Thymus (tissue), 14 donors: Measurements from ENCODE around the gene POLR1D. TPM values are rescaled to one million over a fixed set of nuclear protein-coding genes. Genes with fewer than 3 reads are reported as not detected.

Source experiments
- DNase-seq, 9 donors: peaks; one replicate each; pipeline ENCODE4 v3.0.0-alpha.2; 2013; ENCODE audit warnings: low spot score in 9 of 9, low read depth in 6 of 9, missing footprints in 1 of 9
- H3K27ac ChIP-seq, 2 donors: one replicate each; pipeline ENCODE4 v1.5.1; 2013; ENCODE audit warnings: control low read depth in 1 of 2, low read depth in 1 of 2, low read length in 1 of 2, mild to moderate bottlenecking in 1 of 2, moderate library complexity in 1 of 2
- H3K27me3 ChIP-seq, 2 donors: one replicate each; pipeline ENCODE4 v1.5.1; 2013; ENCODE audit warnings: low read length in 1 of 2; ENCODE audit not compliant: control insufficient read depth in 2 of 2, insufficient read depth in 1 of 2
- H3K36me3 ChIP-seq, 2 donors: one replicate each; pipeline ENCODE4 v1.5.1; 2013; ENCODE audit warnings: low read length in 1 of 2, mild to moderate bottlenecking in 1 of 2, moderate library complexity in 1 of 2; ENCODE audit not compliant: control insufficient read depth in 2 of 2, insufficient read depth in 2 of 2
- H3K4me1 ChIP-seq, 2 donors: one replicate each; pipeline ENCODE4 v1.5.1; 2013; ENCODE audit warnings: low read length in 2 of 2; ENCODE audit not compliant: control insufficient read depth in 2 of 2, insufficient read depth in 2 of 2
- H3K4me3 ChIP-seq, 2 donors: one replicate each; pipeline ENCODE4 v1.5.1; 2013; ENCODE audit warnings: low read length in 2 of 2, control low read depth in 1 of 2, mild to moderate bottlenecking in 1 of 2
- H3K9me3 ChIP-seq, 2 donors: one replicate each; pipeline ENCODE4 v1.5.1; 2013; ENCODE audit warnings: low read length in 1 of 2, mild to moderate bottlenecking in 1 of 2; ENCODE audit not compliant: control insufficient read depth in 2 of 2, insufficient read depth in 1 of 2
- WGBS: extraction: QIAGEN DNeasy Blood & Tissue Kit; methylation state at CpG from one replicate; pipeline ENCODE4 v1.1.7; 2013; 5-methylcytosine and 5-hydroxymethylcytosine counted together
- long read RNA-seq, 10 donors: transcript quantifications; one replicate each; lab custom pipeline, GENCODE V29; 2026
- polyA plus RNA-seq: library from polyadenylated mRNA; stranded (reverse); fragments of 200-250 nt; gene quantifications from one replicate; pipeline ENCODE4 v1.2.3, GENCODE V29; 2013
- total RNA-seq: library from RNA; stranded (reverse); fragments of 120-200 nt; gene quantifications from one replicate; pipeline ENCODE4 v1.2.4, GENCODE V29; 2013
- donor health status: healthy.

POLR1D gene
- total RNA-seq (122 TPM), polyA plus RNA-seq (221 TPM)
- long read RNA-seq, donor 1, transcript POLR1D-203 (3 exons, 2,036 nt): major isoform, 7 of 11 reads
- long read RNA-seq, donor 1, partial matches to known transcripts: 0 of 11 reads
- long read RNA-seq, donor 1, other reads (novel, unspliced or antisense): 0 of 11 reads
- long read RNA-seq, donor 2: 0 reads
- long read RNA-seq, donor 3, transcript POLR1D-203 (3 exons, 2,036 nt): minor isoform, 51 of 127 reads
- long read RNA-seq, donor 3, transcript POLR1D-211 (1 exons, 1,634 nt): minor isoform, 9 of 127 reads
- long read RNA-seq, donor 3, transcript POLR1D-201 (2 exons, 1,166 nt): major isoform, 55 of 127 reads
- long read RNA-seq, donor 3, partial matches to known transcripts: 0 of 127 reads
- long read RNA-seq, donor 3, other reads (novel, unspliced or antisense): 5 of 127 reads
- long read RNA-seq, donor 4, transcript POLR1D-203 (3 exons, 2,036 nt): major isoform, 18 of 40 reads
- long read RNA-seq, donor 4, transcript POLR1D-201 (2 exons, 1,166 nt): minor isoform, 15 of 40 reads
- long read RNA-seq, donor 4, partial matches to known transcripts: 0 of 40 reads
- long read RNA-seq, donor 4, other reads (novel, unspliced or antisense): 0 of 40 reads
- long read RNA-seq, donor 5, transcript POLR1D-203 (3 exons, 2,036 nt): major isoform, 61 of 149 reads
- long read RNA-seq, donor 5, transcript POLR1D-211 (1 exons, 1,634 nt): minor isoform, 13 of 149 reads
- long read RNA-seq, donor 5, transcript POLR1D-201 (2 exons, 1,166 nt): minor isoform, 48 of 149 reads
- long read RNA-seq, donor 5, partial matches to known transcripts: 13 of 149 reads
- long read RNA-seq, donor 5, other reads (novel, unspliced or antisense): 6 of 149 reads
- long read RNA-seq, donor 6, transcript POLR1D-201 (2 exons, 1,166 nt): minor isoform, 12 of 34 reads
- long read RNA-seq, donor 6, transcript POLR1D-203 (3 exons, 2,036 nt): major isoform, 15 of 34 reads
- long read RNA-seq, donor 6, partial matches to known transcripts: 0 of 34 reads
- long read RNA-seq, donor 6, other reads (novel, unspliced or antisense): 0 of 34 reads
- long read RNA-seq, donor 7, transcript POLR1D-203 (3 exons, 2,036 nt): minor isoform, 29 of 106 reads
- long read RNA-seq, donor 7, transcript POLR1D-211 (1 exons, 1,634 nt): minor isoform, 5 of 106 reads
- long read RNA-seq, donor 7, transcript POLR1D-201 (2 exons, 1,166 nt): major isoform, 38 of 106 reads
- long read RNA-seq, donor 7, partial matches to known transcripts: 22 of 106 reads
- long read RNA-seq, donor 7, other reads (novel, unspliced or antisense): 6 of 106 reads
- long read RNA-seq, donor 8, transcript POLR1D-203 (3 exons, 2,036 nt): major isoform, 15 of 31 reads
- long read RNA-seq, donor 8, transcript POLR1D-201 (2 exons, 1,166 nt): minor isoform, 10 of 31 reads
- long read RNA-seq, donor 8, partial matches to known transcripts: 0 of 31 reads
- long read RNA-seq, donor 8, other reads (novel, unspliced or antisense): 0 of 31 reads
- long read RNA-seq, donor 9, transcript POLR1D-203 (3 exons, 2,036 nt): major isoform, 34 of 51 reads
- long read RNA-seq, donor 9, transcript POLR1D-201 (2 exons, 1,166 nt): minor isoform, 13 of 51 reads
- long read RNA-seq, donor 9, partial matches to known transcripts: 0 of 51 reads
- long read RNA-seq, donor 9, other reads (novel, unspliced or antisense): 0 of 51 reads
- long read RNA-seq, donor 10, transcript POLR1D-201 (2 exons, 1,166 nt): minor isoform, 11 of 45 reads
- long read RNA-seq, donor 10, transcript POLR1D-211 (1 exons, 1,634 nt): minor isoform, 5 of 45 reads
- long read RNA-seq, donor 10, transcript POLR1D-203 (3 exons, 2,036 nt): major isoform, 25 of 45 reads
- long read RNA-seq, donor 10, partial matches to known transcripts: 0 of 45 reads
- long read RNA-seq, donor 10, other reads (novel, unspliced or antisense): 0 of 45 reads

GRCh38 chr13:27621366-27622101, at the start of gene POLR1D:
Gene POLR1D, plus strand, starts transcription at chr13:27621892. Its CDS starts 92 bp downstream, at chr13:27621984.
- WGBS: under 1% methylated on average over 71 of the region's 71 CpGs
- peaks cover 0 to 29% of the 10 kb centered on the region in 2 donors for H3K36me3 ChIP-seq
- H3K27ac ChIP-seq: peak within 1 kb of the TSS; percentile 97 to 98
- H3K9me3 ChIP-seq: peaks cover 0 to 1% of the 10 kb centered on the region in 2 donors
- H3K27me3 ChIP-seq: no peaks in the 10 kb centered on the region
- H3K4me3 ChIP-seq: peak within 1 kb of the TSS; percentile 59 to 91
- H3K4me1 ChIP-seq: peaks cover 22% of the 10 kb centered on the region in 2 donors
- peak; percentile 61 to 91 (median 80) for DNase-seq

- Histone ChIP-seq H3K4me3 (no peak overlapping the region), H3K4me1 (no peaks in the 10 kb centered on the region), H3K9me3 (no peaks in the 10 kb centered on the region), H3K36me3 (peaks cover 4 to 9% of the 10 kb centered on the region in 2 donors), H3K27ac (no peak overlapping the region), H3K27me3 (no peaks in the 10 kb centered on the region)
- DNase-seq: no peak
Observed at GRCh38 chr13:27572234-27572901, 49.3 kb upstream of the POLR1D start.

GRCh38 chr13:27573265-27573664, 48.4 kb upstream of the POLR1D start:
- Histone ChIP-seq H3K27ac (no peak overlapping the region), H3K4me3 (no peak overlapping the region), H3K36me3 (peaks cover 4 to 9% of the 10 kb centered on the region in 2 donors), H3K27me3 (no peaks in the 10 kb centered on the region), H3K9me3 (no peaks in the 10 kb centered on the region), H3K4me1 (no peaks in the 10 kb centered on the region)
- DNase-seq: no peak
- 94% methylated on average over 2 of the region's 2 CpGs for WGBS

GRCh38 chr13:27574661-27575060, 47.0 kb upstream of the POLR1D start:
- Histone ChIP-seq H3K9me3 (no peaks in the 10 kb centered on the region), H3K4me3 (no peak overlapping the region), H3K36me3 (peaks cover 0 to 5% of the 10 kb centered on the region in 2 donors), H3K4me1 (no peaks in the 10 kb centered on the region), H3K27me3 (no peaks in the 10 kb centered on the region), H3K27ac (no peak overlapping the region)
- 100% methylated on average over 1 of the region's 1 CpG for WGBS
- DNase-seq: no peak

- peaks cover 0 to 1% of the 10 kb centered on the region in 2 donors for H3K4me1 ChIP-seq
Observed at GRCh38 chr13:27578121-27579030, 43.3 kb upstream of the POLR1D start.

GRCh38 chr13:27583645-27584044, 38.0 kb upstream of the POLR1D start:
- 35% methylated on average over 4 of the region's 4 CpGs for WGBS
- no peaks in the 10 kb centered on the region for H3K9me3 ChIP-seq
- peak in 4 of 9 donors; percentile 4 to 44 (median 11) for DNase-seq
- no peak overlapping the region for H3K4me3 ChIP-seq
- H3K27me3 ChIP-seq: no peaks in the 10 kb centered on the region
- peaks cover 0 to 1% of the 10 kb centered on the region in 2 donors for H3K36me3 ChIP-seq
- peaks cover 6 to 12% of the 10 kb centered on the region in 2 donors for H3K4me1 ChIP-seq
- no peak overlapping the region for H3K27ac ChIP-seq

More at GRCh38 chr13:27578121-27579030, 43.3 kb upstream of the POLR1D start:
- Histone ChIP-seq H3K36me3 (peaks cover 0 to 5% of the 10 kb centered on the region in 2 donors), H3K27ac (no peak overlapping the region), H3K4me3 (no peak overlapping the region), H3K27me3 (no peaks in the 10 kb centered on the region), H3K9me3 (no peaks in the 10 kb centered on the region)
- no peak for DNase-seq
- WGBS: 98% methylated on average over 6 of the region's 6 CpGs
